Mammary epithelial cell (primary cell): ENCODE measurements around the gene GRIFIN.

Source experiments
- CTCF ChIP-seq, 2 donors: IDR thresholded peaks in 1 of 2; conservative IDR thresholded peaks in 1 of 2; 2 replicates each; pipeline ENCODE4 v1.5.1; 2011 to 2012; ENCODE audit warnings: inconsistent platforms in 2 of 2, low read length in 2 of 2, mild to moderate bottlenecking in 2 of 2, control low read depth in 1 of 2, low read depth in 1 of 2; ENCODE audit not compliant: insufficient read depth in 1 of 2; ENCODE audit errors: extremely low read depth in 1 of 2
- EZH2 ChIP-seq: IDR thresholded peaks from 2 replicates; pipeline ENCODE4 v1.6.1; 2012; ENCODE audit warnings: low read length, inconsistent platforms, borderline replicate concordance

DNA sequence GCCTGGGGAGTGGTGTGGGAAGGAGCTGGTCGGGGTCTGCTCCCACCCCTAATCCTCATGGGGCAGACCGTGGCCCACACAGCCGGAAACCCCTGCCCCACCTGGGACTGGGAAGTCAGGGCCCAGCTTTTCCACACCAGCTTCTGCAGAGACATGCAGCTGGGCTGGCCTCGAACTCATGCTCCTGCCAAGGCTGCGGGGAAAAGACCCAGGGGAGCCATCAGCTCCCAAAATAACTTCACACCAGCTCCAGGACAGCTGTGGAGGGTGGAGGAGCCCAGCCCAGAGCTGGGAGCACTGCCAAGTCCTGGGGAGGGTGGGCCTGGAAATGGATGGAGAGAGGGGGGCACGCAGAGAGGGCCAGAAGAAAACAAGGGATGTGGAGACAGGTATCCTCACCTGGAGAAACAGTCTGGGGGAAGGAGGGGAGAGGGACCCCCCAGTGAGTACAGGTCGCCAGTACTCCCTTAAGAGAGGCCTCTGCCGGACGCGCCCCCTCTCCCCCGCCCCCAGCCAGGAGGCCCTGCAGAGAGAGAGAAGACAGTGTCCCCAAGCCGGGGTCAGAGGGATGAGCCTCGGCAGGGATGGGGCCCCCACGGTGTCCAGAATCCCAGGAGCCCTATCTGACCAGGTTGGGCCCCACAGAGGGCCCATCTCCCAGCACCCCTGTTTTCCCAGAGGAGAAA is 11.5 kb upstream of the GRIFIN start:
- TF ChIP-seq CTCF (conservative IDR thresholded peaks at IDR 0.05 in 1 of 2, IDR thresholded peaks at IDR 0.05 in 1 of 2; ENCODE audit: extremely low read depth in 1 of 2, insufficient read depth in 1 of 2, low read depth in 1 of 2, low read length in 2 of 2) (no peak), EZH2 (no peak)
